Glutamatergic neuron (in vitro differentiated cells): Measurements from ENCODE around the gene LGR6. TPM values are rescaled to one million over a fixed set of nuclear protein-coding genes. Genes with fewer than 3 reads are reported as not detected.

Experiments used
- DNase-seq: peaks from one replicate; pipeline ENCODE4 v3.0.0; 2022
- H3K27ac Mint-ChIP-seq: one replicate; pipeline ENCODE4 v1.8.0; 2020; ENCODE audit warnings: mild to moderate bottlenecking, mixed read lengths, inconsistent platforms; ENCODE audit not compliant: unreplicated experiment
- H3K27me3 Mint-ChIP-seq: one replicate; pipeline ENCODE4 v1.8.0; 2020; ENCODE audit warnings: mild to moderate bottlenecking, moderate library complexity, mixed read lengths, inconsistent platforms; ENCODE audit not compliant: unreplicated experiment
- H3K36me3 Mint-ChIP-seq: one replicate; pipeline ENCODE4 v1.8.0; 2020; ENCODE audit warnings: mild to moderate bottlenecking, mixed read lengths, inconsistent platforms; ENCODE audit not compliant: unreplicated experiment
- H3K4me1 Mint-ChIP-seq: one replicate; pipeline ENCODE4 v1.8.0; 2020; ENCODE audit warnings: mild to moderate bottlenecking, low read depth, mixed read lengths, inconsistent platforms; ENCODE audit not compliant: unreplicated experiment
- H3K4me3 Mint-ChIP-seq: one replicate; pipeline ENCODE4 v1.8.0; 2020; ENCODE audit warnings: mild to moderate bottlenecking, mixed read lengths, inconsistent platforms; ENCODE audit not compliant: unreplicated experiment
- H3K9me3 Mint-ChIP-seq: one replicate; pipeline ENCODE4 v1.8.0; 2020; ENCODE audit warnings: mild to moderate bottlenecking, moderate library complexity, mixed read lengths, inconsistent platforms; ENCODE audit not compliant: unreplicated experiment
- total RNA-seq: library from RNA; stranded (reverse); fragmentation: NEBNext Ultra II Directional; extraction: Animal tissue kit (Norgen Biotek cat#: 25700); gene quantifications from one replicate; pipeline ENCODE4 v1.2.1, GENCODE V29; 2021; ENCODE audit not compliant: unreplicated experiment
- TF ChIP-seq, protein P1 (sequence below): fragments of 200-600 bp; sonication (generic); IDR thresholded peaks from one replicate; pipeline ENCODE4 v1.5.0; 2021; ENCODE audit not compliant: partially characterized antibody, unreplicated experiment

LGR6 gene
- total RNA-seq, 1 donor from 2014 or later, result 0.37 TPM

- peak; percentile 51 for DNase-seq
- Mint-ChIP-seq H3K4me1 (no peaks in the 10 kb centered on the region), H3K27me3 (peaks cover 4% of the 10 kb centered on the region), H3K9me3 (peaks cover 3% of the 10 kb centered on the region), H3K27ac (no peak overlapping the region), H3K4me3 (no peak overlapping the region), H3K36me3 (no peaks in the 10 kb centered on the region)
- TF ChIP-seq, protein P1, sequence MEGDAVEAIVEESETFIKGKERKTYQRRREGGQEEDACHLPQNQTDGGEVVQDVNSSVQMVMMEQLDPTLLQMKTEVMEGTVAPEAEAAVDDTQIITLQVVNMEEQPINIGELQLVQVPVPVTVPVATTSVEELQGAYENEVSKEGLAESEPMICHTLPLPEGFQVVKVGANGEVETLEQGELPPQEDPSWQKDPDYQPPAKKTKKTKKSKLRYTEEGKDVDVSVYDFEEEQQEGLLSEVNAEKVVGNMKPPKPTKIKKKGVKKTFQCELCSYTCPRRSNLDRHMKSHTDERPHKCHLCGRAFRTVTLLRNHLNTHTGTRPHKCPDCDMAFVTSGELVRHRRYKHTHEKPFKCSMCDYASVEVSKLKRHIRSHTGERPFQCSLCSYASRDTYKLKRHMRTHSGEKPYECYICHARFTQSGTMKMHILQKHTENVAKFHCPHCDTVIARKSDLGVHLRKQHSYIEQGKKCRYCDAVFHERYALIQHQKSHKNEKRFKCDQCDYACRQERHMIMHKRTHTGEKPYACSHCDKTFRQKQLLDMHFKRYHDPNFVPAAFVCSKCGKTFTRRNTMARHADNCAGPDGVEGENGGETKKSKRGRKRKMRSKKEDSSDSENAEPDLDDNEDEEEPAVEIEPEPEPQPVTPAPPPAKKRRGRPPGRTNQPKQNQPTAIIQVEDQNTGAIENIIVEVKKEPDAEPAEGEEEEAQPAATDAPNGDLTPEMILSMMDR, result no peak
These were observed 12.1 kb downstream of the LGR6 start for GRCh38 chr1:202205523-202206190.

- Mint-ChIP-seq H3K9me3 (peaks cover 4% of the 10 kb centered on the region), H3K27ac (no peak overlapping the region), H3K4me1 (no peaks in the 10 kb centered on the region), H3K4me3 (no peak overlapping the region), H3K27me3 (peaks cover 6% of the 10 kb centered on the region), H3K36me3 (no peaks in the 10 kb centered on the region)
- TF ChIP-seq, protein P1, result no peak
- DNase-seq, result no peak
These were observed 13.7 kb downstream of the LGR6 start for GRCh38 chr1:202207292-202207691.

DNA sequence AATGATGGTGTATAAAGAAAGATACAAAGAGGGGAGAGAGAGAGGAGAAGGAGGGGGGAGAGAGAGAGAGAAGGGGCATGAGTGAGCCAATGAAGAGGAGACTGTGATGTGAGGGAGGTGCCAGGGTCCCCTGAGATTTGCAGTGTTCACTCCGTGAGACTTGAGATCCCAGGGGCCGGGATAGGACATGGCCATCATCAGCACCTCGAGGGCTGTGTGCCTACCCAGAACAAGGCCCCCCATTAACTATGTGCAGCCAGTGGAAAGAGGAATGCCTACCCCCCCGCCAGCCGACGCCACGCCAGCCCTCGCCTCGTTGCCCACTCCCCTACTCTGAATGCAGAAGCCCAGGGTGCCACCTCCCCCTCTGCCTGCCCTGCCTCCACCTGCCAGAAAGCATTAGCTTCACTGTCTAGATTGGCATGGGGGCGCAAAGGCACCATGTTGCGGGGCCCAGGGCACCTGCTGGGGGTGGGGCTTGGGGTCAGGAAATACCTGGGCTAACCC is 14.8 kb downstream of the LGR6 start:
- TF ChIP-seq, protein P1, result no peak
- H3K4me1 Mint-ChIP-seq, result no peaks in the 10 kb centered on the region
- H3K27ac Mint-ChIP-seq, result no peak overlapping the region
- peaks cover 4% of the 10 kb centered on the region for H3K9me3 Mint-ChIP-seq
- DNase-seq, result no peak
- H3K27me3 Mint-ChIP-seq, result peaks cover 16% of the 10 kb centered on the region
- H3K4me3 Mint-ChIP-seq, result no peak overlapping the region
- H3K36me3 Mint-ChIP-seq, result no peaks in the 10 kb centered on the region

DNA sequence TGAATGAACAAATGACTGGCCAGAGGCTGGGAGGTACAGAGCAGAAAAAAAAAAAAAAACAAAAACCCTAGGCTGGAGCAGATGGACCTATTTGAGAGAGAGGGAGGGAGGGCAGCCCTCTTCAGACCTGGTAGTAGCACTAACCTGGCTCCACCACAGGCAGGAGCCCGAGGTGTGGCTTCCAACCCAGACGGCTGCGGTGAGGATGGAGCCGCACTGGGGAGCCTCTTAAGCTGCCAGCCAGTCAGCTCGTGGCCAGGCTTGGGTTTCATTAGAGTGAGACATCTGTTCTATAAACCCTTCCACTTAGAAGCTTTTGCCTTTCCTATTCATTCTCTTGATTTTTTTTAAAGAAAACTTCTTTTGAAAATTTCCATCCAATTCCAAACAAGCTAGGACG is 16.8 kb downstream of the LGR6 start:
- H3K4me1 Mint-ChIP-seq, result no peaks in the 10 kb centered on the region
- H3K4me3 Mint-ChIP-seq, result no peak overlapping the region
- peaks cover 4% of the 10 kb centered on the region for H3K36me3 Mint-ChIP-seq

DNA sequence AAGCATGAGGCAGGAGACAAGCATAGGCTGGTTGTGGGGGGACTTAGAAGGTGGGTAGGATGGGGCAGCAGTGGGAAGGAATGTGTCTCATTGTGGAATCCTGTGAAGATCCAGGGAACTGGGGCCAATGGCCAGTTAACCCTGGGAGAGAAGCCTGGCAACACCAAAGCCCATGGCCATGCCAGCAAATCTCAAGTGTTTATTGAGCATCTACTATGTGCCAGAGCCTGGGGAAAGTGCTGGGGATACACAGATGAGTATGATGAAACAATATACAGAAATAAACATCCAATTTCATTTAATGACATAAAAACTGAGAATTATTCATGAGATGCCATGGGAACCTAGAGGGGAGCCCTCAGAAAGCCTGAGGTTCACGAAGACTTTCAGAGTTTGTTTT is 17.4 kb downstream of the LGR6 start:
- Mint-ChIP-seq H3K27me3 (peaks cover 30% of the 10 kb centered on the region), H3K9me3 (peaks cover 4% of the 10 kb centered on the region), H3K27ac (no peak overlapping the region), H3K4me1 (no peaks in the 10 kb centered on the region), H3K4me3 (no peak overlapping the region), H3K36me3 (peaks cover 10% of the 10 kb centered on the region)
- TF ChIP-seq, protein P1, result no peak
- DNase-seq, result no peak

More for the DNA sequence above, 16.8 kb downstream of the LGR6 start:
- Mint-ChIP-seq H3K27me3 (peaks cover 26% of the 10 kb centered on the region), H3K27ac (peak overlapping the region; percentile 44), H3K9me3 (peaks cover 4% of the 10 kb centered on the region)
- TF ChIP-seq, protein P1, result no peak
- DNase-seq, result no peak
